Liver (tissue), 9 donors: Measurements from ENCODE around the gene PAX8. TPM values are rescaled to one million over a fixed set of nuclear protein-coding genes. Genes with fewer than 3 reads are reported as not detected.

Experiments used
- DNase-seq: peaks from one replicate; pipeline ENCODE4 v3.0.0-alpha.2; 2017; ENCODE audit warnings: low spot score
- H3K27ac ChIP-seq, 2 donors: one replicate each; pipeline ENCODE4 v1.7.0; 2013; ENCODE audit warnings: inconsistent platforms in 2 of 2, low read length in 2 of 2, control low read depth in 1 of 2, low read depth in 1 of 2, mild to moderate bottlenecking in 1 of 2
- H3K27me3 ChIP-seq, 4 donors: one replicate each; pipeline versions ENCODE4 v1.6.1 to v1.7.0; 2013; ENCODE audit warnings: low read length in 3 of 4, inconsistent platforms in 1 of 4, mild to moderate bottlenecking in 1 of 4, moderate library complexity in 1 of 4; ENCODE audit not compliant: control insufficient read depth in 4 of 4, insufficient read depth in 4 of 4
- H3K36me3 ChIP-seq, 4 donors: one replicate each; pipeline versions ENCODE4 v1.6.1 to v1.7.0; 2013; ENCODE audit warnings: low read length in 3 of 4, mild to moderate bottlenecking in 3 of 4, low read depth in 1 of 4, moderate library complexity in 1 of 4; ENCODE audit not compliant: control insufficient read depth in 4 of 4, insufficient read depth in 3 of 4
- H3K4me1 ChIP-seq, 4 donors: one replicate each; pipeline versions ENCODE4 v1.6.1 to v1.7.0; 2013; ENCODE audit warnings: low read length in 3 of 4, mild to moderate bottlenecking in 3 of 4, moderate library complexity in 1 of 4; ENCODE audit not compliant: control insufficient read depth in 4 of 4, insufficient read depth in 4 of 4
- H3K4me3 ChIP-seq, 3 donors: one replicate each; pipeline versions ENCODE4 v1.6.1 to v1.7.0; 2013; ENCODE audit warnings: low read length in 3 of 3, control low read depth in 1 of 3, low read depth in 1 of 3, mild to moderate bottlenecking in 1 of 3
- H3K9ac ChIP-seq, 2 donors: one replicate each; pipeline ENCODE4 v1.7.0; 2013; ENCODE audit warnings: low read length in 2 of 2, mild to moderate bottlenecking in 2 of 2, moderate library complexity in 2 of 2, control low read depth in 1 of 2, low read depth in 1 of 2
- H3K9me3 ChIP-seq, 4 donors: one replicate each; pipeline versions ENCODE4 v1.6.1 to v1.7.0; 2013; ENCODE audit warnings: low read length in 3 of 4; ENCODE audit not compliant: control insufficient read depth in 4 of 4
- EGR1 ChIP-seq, 2 donors: IDR thresholded peaks; 2 replicates each; pipeline ENCODE4 v1.6.1; 2016 to 2018; ENCODE audit warnings: antibody characterized with exemption in 2 of 2, low read depth in 2 of 2
- FOXA1 ChIP-seq: IDR thresholded peaks from 2 replicates; pipeline ENCODE4 v1.6.1; 2016; ENCODE audit warnings: antibody characterized with exemption
- FOXA2 ChIP-seq: IDR thresholded peaks from 2 replicates; pipeline ENCODE4 v1.6.1; 2016; ENCODE audit warnings: antibody characterized with exemption
- GABPA ChIP-seq, 2 donors: IDR thresholded peaks in 1 of 2; conservative IDR thresholded peaks in 1 of 2; 2 replicates each; pipeline ENCODE4 v1.6.1; 2016; ENCODE audit warnings: antibody characterized with exemption in 2 of 2, mild to moderate bottlenecking in 1 of 2, moderate library complexity in 1 of 2
- HNF4A ChIP-seq, 2 donors: conservative IDR thresholded peaks; 2 replicates each; pipeline ENCODE4 v1.6.1; 2016; ENCODE audit warnings: antibody characterized with exemption in 2 of 2, mild to moderate bottlenecking in 2 of 2
- HNF4G ChIP-seq: IDR thresholded peaks from 2 replicates; pipeline ENCODE4 v1.6.1; 2016; ENCODE audit warnings: antibody characterized with exemption
- JUND ChIP-seq, 2 donors: IDR thresholded peaks; 2 replicates each; pipeline ENCODE4 v1.6.1; 2016; ENCODE audit warnings: antibody characterized with exemption in 2 of 2
- NR2F2 ChIP-seq: IDR thresholded peaks from 2 replicates; pipeline ENCODE4 v1.6.1; 2016; ENCODE audit warnings: antibody characterized with exemption
- RAD21 ChIP-seq, 2 donors: IDR thresholded peaks; 2 replicates each; pipeline ENCODE4 v1.6.1; 2016; ENCODE audit warnings: antibody characterized with exemption in 2 of 2, mild to moderate bottlenecking in 2 of 2
- RXRA ChIP-seq, 2 donors: IDR thresholded peaks; 2 replicates each; pipeline ENCODE4 v1.6.1; 2017 to 2018; ENCODE audit warnings: antibody characterized with exemption in 2 of 2, mild to moderate bottlenecking in 1 of 2
- SP1 ChIP-seq: IDR thresholded peaks from 2 replicates; pipeline ENCODE4 v1.6.1; 2018; ENCODE audit warnings: antibody characterized with exemption, mild to moderate bottlenecking
- TAF1 ChIP-seq: conservative IDR thresholded peaks from 2 replicates; pipeline ENCODE4 v1.6.1; 2016; ENCODE audit warnings: antibody characterized with exemption, mild to moderate bottlenecking
- YY1 ChIP-seq: IDR thresholded peaks from 2 replicates; pipeline ENCODE4 v1.6.1; 2016; ENCODE audit warnings: antibody characterized with exemption, mild to moderate bottlenecking
- WGBS: extraction: QIAGEN DNeasy Blood & Tissue Kit; methylation state at CpG from one replicate; pipeline ENCODE4 v1.1.7; 2013; 5-methylcytosine and 5-hydroxymethylcytosine counted together
- polyA plus RNA-seq, 2 donors: library from polyadenylated mRNA; stranded (reverse) in 1 of 2; unstranded in 1 of 2; fragments of 200-250 nt in 1 of 2; fragments of >200 nt in 1 of 2; fragmentation: Nextera tagmentation in 1 of 2; extraction: Ambion mirVana in 1 of 2; gene quantifications; one replicate each; pipeline versions ENCODE4 v1.2.1 to v1.2.3, GENCODE V29; 2013 to 2015
- total RNA-seq, 2 donors: library from RNA; depleted of rRNA; stranded (reverse); fragments of >200 nt; gene quantifications; one replicate each; pipeline ENCODE4 v1.2.3, GENCODE V29; 2014
- TF ChIP-seq, protein P1 (sequence below): IDR thresholded peaks from 2 replicates; pipeline ENCODE4 v1.6.1; 2016; ENCODE audit warnings: antibody characterized with exemption
- TF ChIP-seq, protein P2 (sequence below): fragments of 150-350 bp; IDR thresholded peaks from 2 replicates; pipeline ENCODE4 v1.5.1; 2017; ENCODE audit warnings: improper control_type of control experiment, low read depth, low read length; ENCODE audit not compliant: missing input control
- TF ChIP-seq, protein P3 (sequence below): IDR thresholded peaks from 2 replicates; pipeline ENCODE4 v1.6.1; 2016; ENCODE audit warnings: antibody characterized with exemption
- TF ChIP-seq, protein P4 (sequence below): IDR thresholded peaks from 2 replicates; pipeline ENCODE4 v1.6.1; 2016; ENCODE audit warnings: antibody characterized with exemption
- TF ChIP-seq, protein P5 (sequence below): IDR thresholded peaks from 2 replicates; pipeline ENCODE4 v1.6.1; 2016; ENCODE audit warnings: antibody characterized with exemption, mild to moderate bottlenecking
- donor health status: healthy.
- donor health status: healthy.
- donor health status: healthy.
- donor health status: healthy.
- donor health status: healthy.

PAX8 gene
- total and polyA plus RNA-seq, 4 donors, result 0.09 to 0.85 (median 0.33) TPM

DNA sequence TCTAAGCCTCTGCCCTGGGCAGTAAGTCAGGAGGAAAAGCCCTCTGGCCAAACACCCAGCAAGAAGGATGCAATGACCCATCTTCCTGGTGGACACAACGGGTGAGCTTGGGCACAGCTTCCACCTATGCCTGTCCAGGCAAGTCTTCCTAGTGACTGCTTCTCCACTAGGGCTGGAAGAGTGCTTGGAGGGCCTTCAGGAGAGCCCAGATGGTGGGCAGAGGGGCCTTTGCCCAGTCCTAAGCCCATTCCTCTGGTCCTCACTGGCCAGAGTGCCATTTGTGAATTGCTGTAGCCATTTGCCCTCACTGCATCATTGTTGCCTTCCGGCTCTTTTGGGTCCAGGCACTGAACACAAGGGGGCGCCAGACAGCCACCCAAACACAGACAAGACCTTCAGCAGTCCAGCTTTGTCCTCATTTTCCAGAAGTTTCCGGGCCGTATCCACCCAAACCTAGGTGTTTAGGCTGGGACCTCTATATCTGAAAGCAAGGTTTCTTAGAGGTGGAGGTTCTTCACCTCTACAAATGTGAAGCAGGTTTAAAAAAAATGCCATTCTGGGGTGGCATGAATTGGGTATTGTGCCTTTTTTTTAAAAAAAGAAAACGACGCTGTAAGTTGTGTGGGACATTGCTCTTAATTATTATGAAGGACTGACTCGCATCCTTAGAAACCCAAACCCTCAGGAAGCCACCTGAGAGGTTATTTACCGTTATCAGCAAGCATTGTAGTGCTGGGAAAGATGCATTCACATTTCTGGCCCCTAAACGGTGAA is 29.5 kb downstream of the PAX8 start (continued):
- TF ChIP-seq, protein P1, sequence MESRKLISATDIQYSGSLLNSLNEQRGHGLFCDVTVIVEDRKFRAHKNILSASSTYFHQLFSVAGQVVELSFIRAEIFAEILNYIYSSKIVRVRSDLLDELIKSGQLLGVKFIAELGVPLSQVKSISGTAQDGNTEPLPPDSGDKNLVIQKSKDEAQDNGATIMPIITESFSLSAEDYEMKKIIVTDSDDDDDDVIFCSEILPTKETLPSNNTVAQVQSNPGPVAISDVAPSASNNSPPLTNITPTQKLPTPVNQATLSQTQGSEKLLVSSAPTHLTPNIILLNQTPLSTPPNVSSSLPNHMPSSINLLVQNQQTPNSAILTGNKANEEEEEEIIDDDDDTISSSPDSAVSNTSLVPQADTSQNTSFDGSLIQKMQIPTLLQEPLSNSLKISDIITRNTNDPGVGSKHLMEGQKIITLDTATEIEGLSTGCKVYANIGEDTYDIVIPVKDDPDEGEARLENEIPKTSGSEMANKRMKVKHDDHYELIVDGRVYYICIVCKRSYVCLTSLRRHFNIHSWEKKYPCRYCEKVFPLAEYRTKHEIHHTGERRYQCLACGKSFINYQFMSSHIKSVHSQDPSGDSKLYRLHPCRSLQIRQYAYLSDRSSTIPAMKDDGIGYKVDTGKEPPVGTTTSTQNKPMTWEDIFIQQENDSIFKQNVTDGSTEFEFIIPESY, result no peak
- TF ChIP-seq HNF4G (no peak), GABPA (IDR thresholded peaks at IDR 0.05 in 1 of 2, conservative IDR thresholded peaks at IDR 0.05 in 1 of 2) (no peak), RXRA (IDR thresholded peaks at IDR 0.05) (peak; percentile 8 to 24)
- TF ChIP-seq, protein P2, sequence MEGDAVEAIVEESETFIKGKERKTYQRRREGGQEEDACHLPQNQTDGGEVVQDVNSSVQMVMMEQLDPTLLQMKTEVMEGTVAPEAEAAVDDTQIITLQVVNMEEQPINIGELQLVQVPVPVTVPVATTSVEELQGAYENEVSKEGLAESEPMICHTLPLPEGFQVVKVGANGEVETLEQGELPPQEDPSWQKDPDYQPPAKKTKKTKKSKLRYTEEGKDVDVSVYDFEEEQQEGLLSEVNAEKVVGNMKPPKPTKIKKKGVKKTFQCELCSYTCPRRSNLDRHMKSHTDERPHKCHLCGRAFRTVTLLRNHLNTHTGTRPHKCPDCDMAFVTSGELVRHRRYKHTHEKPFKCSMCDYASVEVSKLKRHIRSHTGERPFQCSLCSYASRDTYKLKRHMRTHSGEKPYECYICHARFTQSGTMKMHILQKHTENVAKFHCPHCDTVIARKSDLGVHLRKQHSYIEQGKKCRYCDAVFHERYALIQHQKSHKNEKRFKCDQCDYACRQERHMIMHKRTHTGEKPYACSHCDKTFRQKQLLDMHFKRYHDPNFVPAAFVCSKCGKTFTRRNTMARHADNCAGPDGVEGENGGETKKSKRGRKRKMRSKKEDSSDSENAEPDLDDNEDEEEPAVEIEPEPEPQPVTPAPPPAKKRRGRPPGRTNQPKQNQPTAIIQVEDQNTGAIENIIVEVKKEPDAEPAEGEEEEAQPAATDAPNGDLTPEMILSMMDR, result peak; percentile 94

DNA sequence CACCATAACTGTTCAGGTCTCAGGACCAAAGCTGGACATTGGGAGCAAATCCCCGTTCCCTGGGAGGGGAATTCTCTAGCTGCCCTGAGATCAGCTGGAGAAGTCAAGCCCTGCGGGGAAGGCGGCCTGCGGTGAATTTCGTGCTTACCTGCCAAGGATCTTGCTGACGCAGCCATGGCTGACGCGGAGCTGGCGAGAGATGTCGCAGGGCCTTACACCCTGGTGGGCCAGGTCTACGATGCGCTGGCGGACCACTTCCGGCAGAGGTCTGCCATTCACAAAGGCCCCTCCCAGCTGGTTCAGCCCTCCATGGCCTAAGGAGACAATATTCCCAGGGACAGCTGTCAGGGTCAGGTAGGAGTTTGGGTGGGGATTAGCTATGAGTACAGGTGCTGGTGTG is 32.1 kb downstream of the PAX8 start:
- Histone ChIP-seq H3K4me3 (no peak overlapping the region), H3K27me3 (no peaks in the 10 kb centered on the region), H3K27ac (no peak overlapping the region), H3K9me3 (no peaks in the 10 kb centered on the region), H3K36me3 (no peaks in the 10 kb centered on the region), H3K9ac (no peak overlapping the region), H3K4me1 (peaks cover 7 to 30% (median 12%) of the 10 kb centered on the region in 4 donors)
- 90% methylated on average over 14 of the region's 14 CpGs for WGBS
- DNase-seq, result no peak
- no peak for TF ChIP-seq JUND (IDR thresholded peaks at IDR 0.05)
- TF ChIP-seq, protein P2, result no peak
- TF ChIP-seq GABPA (IDR thresholded peaks at IDR 0.05 in 1 of 2, conservative IDR thresholded peaks at IDR 0.05 in 1 of 2), result no peak
- no peak for TF ChIP-seq TAF1
- TF ChIP-seq FOXA1, result no peak
- no peak for TF ChIP-seq NR2F2
- no peak for TF ChIP-seq HNF4A (conservative IDR thresholded peaks at IDR 0.05)
- TF ChIP-seq HNF4G, result no peak
- TF ChIP-seq, protein P3, sequence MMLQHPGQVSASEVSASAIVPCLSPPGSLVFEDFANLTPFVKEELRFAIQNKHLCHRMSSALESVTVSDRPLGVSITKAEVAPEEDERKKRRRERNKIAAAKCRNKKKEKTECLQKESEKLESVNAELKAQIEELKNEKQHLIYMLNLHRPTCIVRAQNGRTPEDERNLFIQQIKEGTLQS, result no peak
- no peak for TF ChIP-seq YY1
- TF ChIP-seq, protein P4, sequence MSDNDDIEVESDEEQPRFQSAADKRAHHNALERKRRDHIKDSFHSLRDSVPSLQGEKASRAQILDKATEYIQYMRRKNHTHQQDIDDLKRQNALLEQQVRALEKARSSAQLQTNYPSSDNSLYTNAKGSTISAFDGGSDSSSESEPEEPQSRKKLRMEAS, result no peak
- TF ChIP-seq, protein P5, sequence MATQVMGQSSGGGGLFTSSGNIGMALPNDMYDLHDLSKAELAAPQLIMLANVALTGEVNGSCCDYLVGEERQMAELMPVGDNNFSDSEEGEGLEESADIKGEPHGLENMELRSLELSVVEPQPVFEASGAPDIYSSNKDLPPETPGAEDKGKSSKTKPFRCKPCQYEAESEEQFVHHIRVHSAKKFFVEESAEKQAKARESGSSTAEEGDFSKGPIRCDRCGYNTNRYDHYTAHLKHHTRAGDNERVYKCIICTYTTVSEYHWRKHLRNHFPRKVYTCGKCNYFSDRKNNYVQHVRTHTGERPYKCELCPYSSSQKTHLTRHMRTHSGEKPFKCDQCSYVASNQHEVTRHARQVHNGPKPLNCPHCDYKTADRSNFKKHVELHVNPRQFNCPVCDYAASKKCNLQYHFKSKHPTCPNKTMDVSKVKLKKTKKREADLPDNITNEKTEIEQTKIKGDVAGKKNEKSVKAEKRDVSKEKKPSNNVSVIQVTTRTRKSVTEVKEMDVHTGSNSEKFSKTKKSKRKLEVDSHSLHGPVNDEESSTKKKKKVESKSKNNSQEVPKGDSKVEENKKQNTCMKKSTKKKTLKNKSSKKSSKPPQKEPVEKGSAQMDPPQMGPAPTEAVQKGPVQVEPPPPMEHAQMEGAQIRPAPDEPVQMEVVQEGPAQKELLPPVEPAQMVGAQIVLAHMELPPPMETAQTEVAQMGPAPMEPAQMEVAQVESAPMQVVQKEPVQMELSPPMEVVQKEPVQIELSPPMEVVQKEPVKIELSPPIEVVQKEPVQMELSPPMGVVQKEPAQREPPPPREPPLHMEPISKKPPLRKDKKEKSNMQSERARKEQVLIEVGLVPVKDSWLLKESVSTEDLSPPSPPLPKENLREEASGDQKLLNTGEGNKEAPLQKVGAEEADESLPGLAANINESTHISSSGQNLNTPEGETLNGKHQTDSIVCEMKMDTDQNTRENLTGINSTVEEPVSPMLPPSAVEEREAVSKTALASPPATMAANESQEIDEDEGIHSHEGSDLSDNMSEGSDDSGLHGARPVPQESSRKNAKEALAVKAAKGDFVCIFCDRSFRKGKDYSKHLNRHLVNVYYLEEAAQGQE, result no peak
- TF ChIP-seq, protein P1, result no peak
- TF ChIP-seq EGR1 (IDR thresholded peaks at IDR 0.05; ENCODE audit: low read depth in 2 of 2), result no peak
- no peak for TF ChIP-seq RXRA (IDR thresholded peaks at IDR 0.05)
- no peak for TF ChIP-seq SP1
- TF ChIP-seq FOXA2, result no peak
- no peak for TF ChIP-seq RAD21 (IDR thresholded peaks at IDR 0.05)
